Gastrocnemius medialis (tissue), 4 donors: ENCODE measurements around the gene MAPK4.

Experiments
- CTCF ChIP-seq, 5 experiments: fragments of 450-650 bp in 3 of 5; fragments of 200-600 bp in 2 of 5; sonication (generic) in 2 of 5; IDR thresholded peaks in 4 of 5; conservative IDR thresholded peaks in 1 of 5; 1 replicate in 4 of 5; 2 replicates in 1 of 5; pipeline ENCODE4 v1.5.1; 2016 to 2019; ENCODE audit warnings: antibody characterized with exemption in 5 of 5, mild to moderate bottlenecking in 3 of 5, moderate library complexity in 3 of 5
- POLR2A ChIP-seq, 2 donors: fragments of 450-650 bp; IDR thresholded peaks; one replicate each; pipeline ENCODE4 v1.6.1; 2017; ENCODE audit warnings: antibody characterized with exemption in 2 of 2, mild to moderate bottlenecking in 2 of 2, moderate library complexity in 2 of 2

GRCh38 chr18:50707855-50708469 lies 148.1 kb downstream of the MAPK4 start:
- TF ChIP-seq CTCF (IDR thresholded peaks at IDR 0.05 in 4 of 5, conservative IDR thresholded peaks at IDR 0.05 in 1 of 5) (no peak), POLR2A (IDR thresholded peaks at IDR 0.05) (no peak)
